MM.1S (cell line): ENCODE measurements around the gene ADD1.

Experiments
- DNase-seq: peaks from one replicate; pipeline ENCODE4 v3.0.0-alpha.2; 2015
- H2AFZ ChIP-seq: fragments of 300-600 bp; sonication (generic); 2 replicates; pipeline ENCODE4 v1.6.0; 2016; ENCODE audit warnings: antibody characterized with exemption, low read length
- H3F3A ChIP-seq: fragments of 300-600 bp; sonication (generic); 2 replicates; pipeline ENCODE4 v1.6.1; 2016; ENCODE audit warnings: mild to moderate bottlenecking, antibody characterized with exemption, low read length, moderate library complexity, mixed read lengths; ENCODE audit not compliant: insufficient read depth
- H3K27ac ChIP-seq: fragments of 300-600 bp; sonication (generic); 2 replicates; pipeline ENCODE4 v1.5.1; 2016; ENCODE audit warnings: mild to moderate bottlenecking, low read length
- H3K27me3 ChIP-seq: fragments of 300-600 bp; sonication (generic); replicated peaks from 2 replicates; pipeline ENCODE4 v1.6.0; 2016; ENCODE audit warnings: low read length; ENCODE audit not compliant: insufficient read depth
- H3K36me3 ChIP-seq: fragments of 300-600 bp; sonication (generic); replicated peaks from 2 replicates; pipeline ENCODE4 v1.6.1; 2016; ENCODE audit warnings: mild to moderate bottlenecking, low read length, mixed read lengths; ENCODE audit not compliant: insufficient read depth
- H3K4me1 ChIP-seq: fragments of 300-600 bp; sonication (generic); 2 replicates; pipeline ENCODE4 v1.6.1; 2016; ENCODE audit warnings: low read length, mixed read lengths
- H3K4me2 ChIP-seq: fragments of 300-600 bp; sonication (generic); 2 replicates; pipeline ENCODE4 v1.6.0; 2016; ENCODE audit warnings: low read depth, low read length
- H3K4me3 ChIP-seq: fragments of 300-600 bp; sonication (generic); 2 replicates; pipeline ENCODE4 v1.5.1; 2016; ENCODE audit warnings: low read length, mixed read lengths
- H3K79me2 ChIP-seq: fragments of 300-600 bp; sonication (generic); 2 replicates; pipeline ENCODE4 v1.6.1; 2016; ENCODE audit warnings: mixed run types, low read length, mixed read lengths
- H3K9ac ChIP-seq: fragments of 300-600 bp; sonication (generic); 2 replicates; pipeline ENCODE4 v1.6.1; 2016; ENCODE audit warnings: low read length, mixed read lengths
- H3K9me2 ChIP-seq: fragments of 300-600 bp; sonication (generic); replicated peaks from 2 replicates; pipeline ENCODE4 v1.6.1; 2016; ENCODE audit warnings: mild to moderate bottlenecking, low read length, mixed read lengths; ENCODE audit not compliant: insufficient read depth
- H3K9me3 ChIP-seq: fragments of 300-600 bp; sonication (generic); replicated peaks from 2 replicates; pipeline ENCODE4 v1.6.1; 2016; ENCODE audit warnings: mild to moderate bottlenecking, low read length, mixed read lengths; ENCODE audit not compliant: insufficient read depth
- H4K20me1 ChIP-seq: fragments of 300-600 bp; sonication (generic); 2 replicates; pipeline ENCODE4 v1.6.1; 2016; ENCODE audit warnings: mild to moderate bottlenecking, low read length, moderate library complexity, mixed read lengths; ENCODE audit not compliant: insufficient read depth
- CTCF ChIP-seq: fragments of 300-600 bp; sonication (generic); IDR thresholded peaks from 2 replicates; pipeline ENCODE4 v1.5.1; 2016; ENCODE audit warnings: antibody characterized with exemption, low read length, mixed read lengths
- EZH2 ChIP-seq: fragments of 300-600 bp; sonication (generic); optimal IDR thresholded peaks from 2 replicates; pipeline ENCODE3; 2017; ENCODE audit warnings: low read depth, mild to moderate bottlenecking, antibody characterized with exemption, low read length, mixed read lengths
- EZH2phosphoT487 ChIP-seq: fragments of 300-600 bp; sonication (generic); IDR thresholded peaks from 2 replicates; pipeline ENCODE4 v1.6.1; 2018; ENCODE audit warnings: antibody characterized with exemption, low read length

The ADD1 gene

GRCh38 chr4:2806390-2807355, 37.0 kb upstream of the ADD1 start:
- TF ChIP-seq CTCF, result no peak
- TF ChIP-seq EZH2phosphoT487, result no peak
- TF ChIP-seq EZH2, result no peak
- Histone ChIP-seq H4K20me1 (no peaks in the 10 kb centered on the region), H3K9me2 (no peaks in the 10 kb centered on the region), H3K4me2 (no peak overlapping the region), H2AFZ (no peak overlapping the region), H3K9ac (no peak overlapping the region), H3K9me3 (no peaks in the 10 kb centered on the region), H3K27ac (no peak overlapping the region), H3K79me2 (peaks cover 4% of the 10 kb centered on the region), H3K27me3 (no peaks in the 10 kb centered on the region), H3F3A (0 out of 2 replicates have a peak, but pooled peaks cover 4% of the 10 kb centered on the region), H3K36me3 (no peaks in the 10 kb centered on the region), H3K4me3 (no peak overlapping the region), H3K4me1 (peaks cover 6% of the 10 kb centered on the region)
- no peak for DNase-seq

GRCh38 chr4:2807571-2807970, 36.1 kb upstream of the ADD1 start:
- Histone ChIP-seq H3K79me2 (peaks cover 12% of the 10 kb centered on the region), H4K20me1 (no peaks in the 10 kb centered on the region), H3K27ac (no peak overlapping the region), H2AFZ (no peak overlapping the region), H3K9me2 (no peaks in the 10 kb centered on the region), H3K4me1 (peaks cover 8% of the 10 kb centered on the region), H3F3A (0 out of 2 replicates have a peak, but pooled peaks cover 7% of the 10 kb centered on the region), H3K36me3 (no peaks in the 10 kb centered on the region), H3K9me3 (no peaks in the 10 kb centered on the region), H3K4me3 (no peak overlapping the region), H3K27me3 (no peaks in the 10 kb centered on the region), H3K9ac (no peak overlapping the region), H3K4me2 (no peak overlapping the region)
- no peak for DNase-seq
- no peak for TF ChIP-seq EZH2phosphoT487
- no peak for TF ChIP-seq CTCF
- TF ChIP-seq EZH2, result no peak

- no peak for DNase-seq
- no peak overlapping the region for H3K27ac ChIP-seq
- no peak overlapping the region for H3K4me3 ChIP-seq
- H3K9me3 ChIP-seq, result no peaks in the 10 kb centered on the region
- H3K4me1 ChIP-seq, result peaks cover 8% of the 10 kb centered on the region
- no peaks in the 10 kb centered on the region for H3K9me2 ChIP-seq
- no peaks in the 10 kb centered on the region for H3K27me3 ChIP-seq
- no peaks in the 10 kb centered on the region for H3K36me3 ChIP-seq
- no peak overlapping the region for H2AFZ ChIP-seq
- TF ChIP-seq CTCF (no peak), EZH2 (no peak), EZH2phosphoT487 (no peak)
- no peak overlapping the region for H3K4me2 ChIP-seq
- H4K20me1 ChIP-seq, result no peaks in the 10 kb centered on the region
- peaks cover 16% of the 10 kb centered on the region for H3K79me2 ChIP-seq
- 0 out of 2 replicates have a peak, but pooled peaks cover 7% of the 10 kb centered on the region for H3F3A ChIP-seq
- no peak overlapping the region for H3K9ac ChIP-seq
Measured at GRCh38 chr4:2808001-2808400, 35.6 kb upstream of the ADD1 start.
